ENCODE results near the gene CSTPP1.

Gene CSTPP1

GRCh38 chr11:47000033-47000432 lies 63.5 kb downstream of the CSTPP1 start:
- H3K27ac ChIP-seq (ENCODE audit: poor library complexity, severe bottlenecking), result no peak overlapping the region
- H3K9me3 ChIP-seq (ENCODE audit: severe bottlenecking), result no peaks in the 10 kb centered on the region
- H3K36me3 ChIP-seq (ENCODE audit: low read depth), result no peaks in the 10 kb centered on the region
- H3K4me1 ChIP-seq (ENCODE audit: insufficient read depth, poor library complexity, severe bottlenecking), result no peaks in the 10 kb centered on the region
- no peaks in the 10 kb centered on the region for H3K27me3 ChIP-seq (ENCODE audit: insufficient read depth, poor library complexity, severe bottlenecking)
- TF ChIP-seq CTCF (IDR thresholded peaks at IDR 0.05; ENCODE audit: poor library complexity, severe bottlenecking), result no peak
- DNase-seq (ENCODE audit: low spot score), result no peak
- no peak overlapping the region for H3K4me3 ChIP-seq (ENCODE audit: severe bottlenecking)
- ATAC-seq (ENCODE audit: low read depth), result no peak

GRCh38 chr11:47001781-47002181 lies 65.2 kb downstream of the CSTPP1 start:
- Histone ChIP-seq H3K4me3 (ENCODE audit: severe bottlenecking) (no peak overlapping the region), H3K36me3 (ENCODE audit: low read depth) (no peaks in the 10 kb centered on the region), H3K9me3 (ENCODE audit: severe bottlenecking) (no peaks in the 10 kb centered on the region), H3K4me1 (ENCODE audit: insufficient read depth, poor library complexity, severe bottlenecking) (no peaks in the 10 kb centered on the region), H3K27ac (ENCODE audit: poor library complexity, severe bottlenecking) (no peak overlapping the region), H3K27me3 (ENCODE audit: insufficient read depth, poor library complexity, severe bottlenecking) (no peaks in the 10 kb centered on the region)
- ATAC-seq (ENCODE audit: low read depth) (no peak), DNase-seq (ENCODE audit: low spot score) (no peak)
- TF ChIP-seq CTCF (IDR thresholded peaks at IDR 0.05; ENCODE audit: poor library complexity, severe bottlenecking), result no peak

GRCh38 chr11:47002390-47002789 lies 65.8 kb downstream of the CSTPP1 start:
- Histone ChIP-seq H3K27ac (ENCODE audit: poor library complexity, severe bottlenecking) (no peak overlapping the region), H3K4me1 (ENCODE audit: insufficient read depth, poor library complexity, severe bottlenecking) (no peaks in the 10 kb centered on the region), H3K9me3 (ENCODE audit: severe bottlenecking) (no peaks in the 10 kb centered on the region), H3K27me3 (ENCODE audit: insufficient read depth, poor library complexity, severe bottlenecking) (no peaks in the 10 kb centered on the region), H3K36me3 (ENCODE audit: low read depth) (no peaks in the 10 kb centered on the region), H3K4me3 (ENCODE audit: severe bottlenecking) (no peak overlapping the region)
- no peak for DNase-seq (ENCODE audit: low spot score)
- no peak for ATAC-seq (ENCODE audit: low read depth)
- TF ChIP-seq CTCF (IDR thresholded peaks at IDR 0.05; ENCODE audit: poor library complexity, severe bottlenecking), result no peak

- ATAC-seq (ENCODE audit: low read depth), result no peak
- no peak for TF ChIP-seq CTCF (IDR thresholded peaks at IDR 0.05; ENCODE audit: poor library complexity, severe bottlenecking)
- no peak for DNase-seq (ENCODE audit: low spot score)
- no peaks in the 10 kb centered on the region for H3K36me3 ChIP-seq (ENCODE audit: low read depth)
- no peaks in the 10 kb centered on the region for H3K9me3 ChIP-seq (ENCODE audit: severe bottlenecking)
- H3K27me3 ChIP-seq (ENCODE audit: insufficient read depth, poor library complexity, severe bottlenecking), result no peaks in the 10 kb centered on the region
- no peak overlapping the region for H3K4me3 ChIP-seq (ENCODE audit: severe bottlenecking)
- H3K4me1 ChIP-seq (ENCODE audit: insufficient read depth, poor library complexity, severe bottlenecking), result no peaks in the 10 kb centered on the region
- no peak overlapping the region for H3K27ac ChIP-seq (ENCODE audit: poor library complexity, severe bottlenecking)
Observed at GRCh38 chr11:47003180-47003877, 66.8 kb downstream of the CSTPP1 start.

- ATAC-seq (ENCODE audit: low read depth), result peak; percentile 48
- H3K27ac ChIP-seq (ENCODE audit: poor library complexity, severe bottlenecking), result no peak overlapping the region
- no peak overlapping the region for H3K4me3 ChIP-seq (ENCODE audit: severe bottlenecking)
- H3K9me3 ChIP-seq (ENCODE audit: severe bottlenecking), result no peaks in the 10 kb centered on the region
- H3K27me3 ChIP-seq (ENCODE audit: insufficient read depth, poor library complexity, severe bottlenecking), result no peaks in the 10 kb centered on the region
- no peak for DNase-seq (ENCODE audit: low spot score)
- no peaks in the 10 kb centered on the region for H3K4me1 ChIP-seq (ENCODE audit: insufficient read depth, poor library complexity, severe bottlenecking)
- TF ChIP-seq CTCF (IDR thresholded peaks at IDR 0.05; ENCODE audit: poor library complexity, severe bottlenecking), result no peak
- no peaks in the 10 kb centered on the region for H3K36me3 ChIP-seq (ENCODE audit: low read depth)
Observed at GRCh38 chr11:47004595-47005033, 68.1 kb downstream of the CSTPP1 start.

All from RWPE2 (cell line).